Measurements from ENCODE around the gene DNAJC5.
A peak's percentile ranks its signal among the peaks of the same experiment; 100 is the strongest.

DNA sequence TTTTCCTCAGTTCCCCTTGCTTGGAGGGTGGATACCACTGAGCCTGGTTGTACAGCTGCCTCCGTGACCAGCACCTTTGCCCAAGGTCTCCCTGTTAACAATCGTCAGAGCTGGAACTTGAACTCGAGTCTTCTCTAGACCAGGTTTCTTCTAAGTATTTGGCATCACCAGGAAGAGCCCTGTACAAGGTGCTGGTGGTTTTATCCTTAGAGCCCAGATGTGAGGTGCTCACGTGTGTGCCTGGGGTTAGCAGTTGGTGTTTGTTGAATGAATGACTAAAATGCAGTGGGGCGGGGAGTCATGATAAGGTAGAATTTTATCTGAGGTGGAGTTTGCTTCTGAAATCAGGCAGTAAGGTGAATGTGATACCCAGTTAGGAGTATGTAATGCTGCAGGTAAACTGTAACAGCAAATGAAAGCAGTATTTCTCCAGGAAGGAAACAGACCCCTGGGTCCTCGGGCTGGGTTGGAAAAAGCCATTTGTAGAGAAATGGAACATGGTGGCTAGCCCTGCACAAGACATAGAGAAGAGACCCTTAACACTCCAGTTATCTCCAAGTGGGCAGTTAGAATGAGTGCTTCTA is 3.1 kb downstream of the DNAJC5 start:
- TF ChIP-seq, protein P1, sequence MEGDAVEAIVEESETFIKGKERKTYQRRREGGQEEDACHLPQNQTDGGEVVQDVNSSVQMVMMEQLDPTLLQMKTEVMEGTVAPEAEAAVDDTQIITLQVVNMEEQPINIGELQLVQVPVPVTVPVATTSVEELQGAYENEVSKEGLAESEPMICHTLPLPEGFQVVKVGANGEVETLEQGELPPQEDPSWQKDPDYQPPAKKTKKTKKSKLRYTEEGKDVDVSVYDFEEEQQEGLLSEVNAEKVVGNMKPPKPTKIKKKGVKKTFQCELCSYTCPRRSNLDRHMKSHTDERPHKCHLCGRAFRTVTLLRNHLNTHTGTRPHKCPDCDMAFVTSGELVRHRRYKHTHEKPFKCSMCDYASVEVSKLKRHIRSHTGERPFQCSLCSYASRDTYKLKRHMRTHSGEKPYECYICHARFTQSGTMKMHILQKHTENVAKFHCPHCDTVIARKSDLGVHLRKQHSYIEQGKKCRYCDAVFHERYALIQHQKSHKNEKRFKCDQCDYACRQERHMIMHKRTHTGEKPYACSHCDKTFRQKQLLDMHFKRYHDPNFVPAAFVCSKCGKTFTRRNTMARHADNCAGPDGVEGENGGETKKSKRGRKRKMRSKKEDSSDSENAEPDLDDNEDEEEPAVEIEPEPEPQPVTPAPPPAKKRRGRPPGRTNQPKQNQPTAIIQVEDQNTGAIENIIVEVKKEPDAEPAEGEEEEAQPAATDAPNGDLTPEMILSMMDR (IDR thresholded peaks at IDR 0.05), result no peak
- TF ChIP-seq POLR2A (IDR thresholded peaks at IDR 0.05) (no peak), POLR2AphosphoS5 (IDR thresholded peaks at IDR 0.05) (peak in 1 of 3 donors; percentile 3), EP300 (IDR thresholded peaks at IDR 0.05) (no peak)
